ENCODE measurements around the gene CDKL5.

The CDKL5 gene

GRCh38 chrX:18565727-18566126 is 140.3 kb downstream of the CDKL5 start:
- Histone ChIP-seq H3K27me3 (ENCODE audit: low read depth, low read length) (no peaks in the 10 kb centered on the region), H3K36me3 (replicated peaks; ENCODE audit: low read depth, low read length) (no peaks in the 10 kb centered on the region), H3K9ac (ENCODE audit: low read length) (no peak overlapping the region), H3K4me2 (ENCODE audit: low read length) (no peak overlapping the region), H4K20me1 (ENCODE audit: insufficient read depth, low read length) (no peaks in the 10 kb centered on the region), H3K9me3 (ENCODE audit: insufficient read depth, low read length) (no peaks in the 10 kb centered on the region), H3K27ac (ENCODE audit: low read length) (no peak overlapping the region), H3K79me2 (ENCODE audit: low read length) (no peaks in the 10 kb centered on the region), H3K4me3 (ENCODE audit: low read length) (no peak overlapping the region), H2AFZ (ENCODE audit: low read depth, low read length) (no peak overlapping the region), H3K4me1 (ENCODE audit: low read length) (no peaks in the 10 kb centered on the region)
- no peak for TF ChIP-seq EZH2phosphoT487 (IDR thresholded peaks at IDR 0.05; ENCODE audit: low read depth)

GRCh38 chrX:18566748-18567147 is 141.3 kb downstream of the CDKL5 start:
- Histone ChIP-seq H3K4me2 (ENCODE audit: low read length) (no peak overlapping the region), H4K20me1 (ENCODE audit: insufficient read depth, low read length) (no peaks in the 10 kb centered on the region)

GRCh38 chrX:18573556-18573955 is 148.1 kb downstream of the CDKL5 start:
- Histone ChIP-seq H3K9ac (ENCODE audit: low read length) (no peak overlapping the region), H3K9me3 (ENCODE audit: insufficient read depth, low read length) (no peaks in the 10 kb centered on the region), H2AFZ (ENCODE audit: low read depth, low read length) (no peak overlapping the region), H3K27me3 (ENCODE audit: low read depth, low read length) (no peaks in the 10 kb centered on the region), H3K36me3 (replicated peaks; ENCODE audit: low read depth, low read length) (no peaks in the 10 kb centered on the region), H3K4me1 (ENCODE audit: low read length) (no peaks in the 10 kb centered on the region), H3K4me3 (ENCODE audit: low read length) (no peak overlapping the region), H3K79me2 (ENCODE audit: low read length) (no peaks in the 10 kb centered on the region), H3K27ac (ENCODE audit: low read length) (no peak overlapping the region), H4K20me1 (ENCODE audit: insufficient read depth, low read length) (no peaks in the 10 kb centered on the region), H3K4me2 (ENCODE audit: low read length) (no peak overlapping the region)
- TF ChIP-seq CTCF (IDR thresholded peaks at IDR 0.05; ENCODE audit: low read depth, low read length) (no peak), EZH2phosphoT487 (IDR thresholded peaks at IDR 0.05; ENCODE audit: low read depth) (no peak)

More at GRCh38 chrX:18566748-18567147, 141.3 kb downstream of the CDKL5 start:
- Histone ChIP-seq H3K79me2 (ENCODE audit: low read length) (no peaks in the 10 kb centered on the region), H3K9me3 (ENCODE audit: insufficient read depth, low read length) (no peaks in the 10 kb centered on the region), H3K27me3 (ENCODE audit: low read depth, low read length) (no peaks in the 10 kb centered on the region), H3K9ac (ENCODE audit: low read length) (no peak overlapping the region), H2AFZ (ENCODE audit: low read depth, low read length) (no peak overlapping the region), H3K27ac (ENCODE audit: low read length) (no peak overlapping the region), H3K4me3 (ENCODE audit: low read length) (no peak overlapping the region), H3K4me1 (ENCODE audit: low read length) (no peaks in the 10 kb centered on the region), H3K36me3 (replicated peaks; ENCODE audit: low read depth, low read length) (no peaks in the 10 kb centered on the region)
- TF ChIP-seq EZH2phosphoT487 (IDR thresholded peaks at IDR 0.05; ENCODE audit: low read depth) (no peak), CTCF (IDR thresholded peaks at IDR 0.05; ENCODE audit: low read depth, low read length) (no peak)

GRCh38 chrX:18574591-18574990 is 149.2 kb downstream of the CDKL5 start:
- Histone ChIP-seq H3K4me3 (ENCODE audit: low read length) (no peak overlapping the region), H2AFZ (ENCODE audit: low read depth, low read length) (no peak overlapping the region), H3K4me2 (ENCODE audit: low read length) (no peak overlapping the region), H3K27me3 (ENCODE audit: low read depth, low read length) (no peaks in the 10 kb centered on the region), H3K9me3 (ENCODE audit: insufficient read depth, low read length) (no peaks in the 10 kb centered on the region), H3K4me1 (ENCODE audit: low read length) (no peaks in the 10 kb centered on the region), H4K20me1 (ENCODE audit: insufficient read depth, low read length) (no peaks in the 10 kb centered on the region), H3K9ac (ENCODE audit: low read length) (no peak overlapping the region), H3K36me3 (replicated peaks; ENCODE audit: low read depth, low read length) (no peaks in the 10 kb centered on the region), H3K79me2 (ENCODE audit: low read length) (no peaks in the 10 kb centered on the region), H3K27ac (ENCODE audit: low read length) (no peak overlapping the region)
- no peak for TF ChIP-seq EZH2phosphoT487 (IDR thresholded peaks at IDR 0.05; ENCODE audit: low read depth)
- no peak for TF ChIP-seq CTCF (IDR thresholded peaks at IDR 0.05; ENCODE audit: low read depth, low read length)

DNA sequence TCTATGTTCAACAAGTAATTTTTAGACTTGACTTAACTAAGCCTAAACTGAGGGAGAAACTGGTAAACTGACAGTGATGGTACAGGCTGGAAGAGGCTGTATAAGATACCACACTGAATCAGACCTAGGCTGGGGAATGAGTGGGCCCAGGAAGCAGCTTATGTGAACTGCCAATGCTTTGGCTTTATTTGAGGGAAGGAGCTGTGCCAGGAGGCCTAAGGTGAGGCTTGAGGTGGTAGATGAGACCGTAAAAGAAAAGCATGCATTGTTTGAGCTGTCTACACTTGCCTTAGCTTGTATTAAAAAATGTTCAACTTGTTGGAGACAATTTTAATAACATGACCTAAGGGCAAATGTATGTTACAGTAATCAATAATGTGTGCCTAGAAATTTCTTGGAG is 150.3 kb downstream of the CDKL5 start:
- no peak overlapping the region for H3K4me3 ChIP-seq (ENCODE audit: low read length)

More for the DNA sequence above, 150.3 kb downstream of the CDKL5 start:
- H3K79me2 ChIP-seq (ENCODE audit: low read length): no peaks in the 10 kb centered on the region
- TF ChIP-seq EZH2phosphoT487 (IDR thresholded peaks at IDR 0.05; ENCODE audit: low read depth) (no peak), CTCF (IDR thresholded peaks at IDR 0.05; ENCODE audit: low read depth, low read length) (no peak)
- no peaks in the 10 kb centered on the region for H4K20me1 ChIP-seq (ENCODE audit: insufficient read depth, low read length)
- no peak overlapping the region for H3K4me2 ChIP-seq (ENCODE audit: low read length)
- H3K9ac ChIP-seq (ENCODE audit: low read length): no peak overlapping the region
- no peaks in the 10 kb centered on the region for H3K36me3 ChIP-seq (replicated peaks; ENCODE audit: low read depth, low read length)
- no peaks in the 10 kb centered on the region for H3K4me1 ChIP-seq (ENCODE audit: low read length)
- H3K9me3 ChIP-seq (ENCODE audit: insufficient read depth, low read length): no peaks in the 10 kb centered on the region
- H3K27me3 ChIP-seq (ENCODE audit: low read depth, low read length): no peaks in the 10 kb centered on the region
- no peak overlapping the region for H3K27ac ChIP-seq (ENCODE audit: low read length)
- no peak overlapping the region for H2AFZ ChIP-seq (ENCODE audit: low read depth, low read length)

All from OCI-LY3 (cell line).